Progenitor cell of endocrine pancreas (in vitro differentiated cells): ENCODE measurements around the gene RNF213. TPM values are rescaled to one million over a fixed set of nuclear protein-coding genes. Genes with fewer than 3 reads are reported as not detected.

ENCODE experiments used
- DNase-seq: peaks from one replicate; pipeline ENCODE4 v3.0.0; 2021; ENCODE audit warnings: low spot score; ENCODE audit not compliant: unreplicated experiment
- H3K27ac Mint-ChIP-seq: 2 replicates; pipeline ENCODE4 v1.8.0; 2021; ENCODE audit warnings: mild to moderate bottlenecking, moderate library complexity, mixed read lengths
- H3K27me3 Mint-ChIP-seq: 2 replicates; pipeline ENCODE4 v1.8.0; 2021; ENCODE audit warnings: mixed read lengths
- H3K36me3 Mint-ChIP-seq: 2 replicates; pipeline ENCODE4 v1.8.0; 2022; ENCODE audit warnings: mixed read lengths; ENCODE audit not compliant: insufficient read depth
- H3K4me1 Mint-ChIP-seq: 2 replicates; pipeline ENCODE4 v1.8.0; 2021; ENCODE audit warnings: low read depth, mixed read lengths
- H3K4me3 Mint-ChIP-seq: 2 replicates; pipeline ENCODE4 v1.8.0; 2021; ENCODE audit warnings: low read depth, mild to moderate bottlenecking, moderate library complexity, mixed read lengths
- H3K9me3 Mint-ChIP-seq: 2 replicates; pipeline ENCODE4 v1.8.0; 2021; ENCODE audit warnings: low read depth, mixed read lengths
- CTCF ChIP-seq: fragments of 200-600 bp; sonication (generic); IDR thresholded peaks from one replicate; pipeline ENCODE4 v1.5.0; 2021; ENCODE audit warnings: antibody characterized with exemption, mild to moderate bottlenecking; ENCODE audit not compliant: unreplicated experiment
- total RNA-seq: library from RNA; stranded (reverse); gene quantifications from 2 replicates; pipeline ENCODE4 v1.2.1, GENCODE V29; 2021

The RNF213 gene
- total RNA-seq, 1 donor from 2014 or later = 57.6 TPM

DNA sequence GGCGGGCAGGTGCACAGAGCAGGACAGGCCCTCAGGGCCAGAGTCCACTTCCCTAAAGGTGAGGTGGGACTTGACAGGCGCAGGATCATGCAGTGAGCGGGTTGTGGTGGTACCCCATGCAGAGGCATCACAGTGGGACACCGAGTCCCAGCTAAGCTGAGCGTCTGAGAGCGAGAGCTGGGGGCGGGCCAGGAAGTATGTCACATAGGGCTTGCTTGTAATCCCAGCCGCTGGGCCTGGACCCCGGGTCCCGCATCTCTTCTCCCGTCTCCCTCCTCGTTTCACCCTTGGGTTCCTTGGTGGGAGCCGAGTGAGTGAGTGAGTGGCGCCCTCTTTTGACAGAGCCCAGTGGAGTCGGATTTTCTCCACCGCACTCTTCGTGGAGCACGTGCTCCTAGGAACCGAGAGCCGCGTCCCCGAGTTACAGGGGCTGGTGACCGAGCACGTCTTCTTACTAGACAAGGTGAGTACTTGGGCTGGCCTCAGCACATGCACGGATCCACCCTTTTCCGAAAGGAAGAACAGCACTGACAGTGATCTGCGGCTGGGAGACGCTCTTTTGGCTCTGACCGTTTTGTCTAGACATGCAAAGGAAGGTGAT, 103.5 kb downstream of the RNF213 start:
- no peak overlapping the region for H3K4me3 Mint-ChIP-seq
- H3K27ac Mint-ChIP-seq = no peak overlapping the region
- TF ChIP-seq CTCF = peak; percentile 38
- no peaks in the 10 kb centered on the region for H3K27me3 Mint-ChIP-seq
- H3K9me3 Mint-ChIP-seq = no peaks in the 10 kb centered on the region
- peaks cover 29% of the 10 kb centered on the region for H3K36me3 Mint-ChIP-seq
- H3K4me1 Mint-ChIP-seq = no peaks in the 10 kb centered on the region
- no peak for DNase-seq

GRCh38 chr17:80365001-80365965, 104.6 kb downstream of the RNF213 start:
- Mint-ChIP-seq H3K36me3 (peaks cover 28% of the 10 kb centered on the region), H3K4me1 (no peaks in the 10 kb centered on the region), H3K9me3 (no peaks in the 10 kb centered on the region), H3K27me3 (no peaks in the 10 kb centered on the region), H3K4me3 (no peak overlapping the region), H3K27ac (no peak overlapping the region)
- DNase-seq = no peak
- TF ChIP-seq CTCF = no peak

GRCh38 chr17:80365983-80366382, 105.3 kb downstream of the RNF213 start:
- no peak for TF ChIP-seq CTCF
- no peaks in the 10 kb centered on the region for H3K4me1 Mint-ChIP-seq
- H3K27me3 Mint-ChIP-seq = no peaks in the 10 kb centered on the region
- H3K9me3 Mint-ChIP-seq = no peaks in the 10 kb centered on the region
- peaks cover 25% of the 10 kb centered on the region for H3K36me3 Mint-ChIP-seq
- H3K27ac Mint-ChIP-seq = no peak overlapping the region
- DNase-seq = no peak
- H3K4me3 Mint-ChIP-seq = no peak overlapping the region

- Mint-ChIP-seq H3K27ac (no peak overlapping the region), H3K36me3 (peaks cover 20% of the 10 kb centered on the region), H3K9me3 (no peaks in the 10 kb centered on the region), H3K27me3 (no peaks in the 10 kb centered on the region), H3K4me1 (no peaks in the 10 kb centered on the region), H3K4me3 (no peak overlapping the region)
- no peak for DNase-seq
- TF ChIP-seq CTCF = no peak
Observed at GRCh38 chr17:80367503-80367902, 106.9 kb downstream of the RNF213 start.

GRCh38 chr17:80371196-80371595, 110.5 kb downstream of the RNF213 start:
- no peak for DNase-seq
- Mint-ChIP-seq H3K36me3 (peaks cover 25% of the 10 kb centered on the region), H3K27me3 (no peaks in the 10 kb centered on the region), H3K9me3 (no peaks in the 10 kb centered on the region), H3K4me1 (no peaks in the 10 kb centered on the region), H3K27ac (no peak overlapping the region), H3K4me3 (no peak overlapping the region)
- TF ChIP-seq CTCF = no peak
